Heart left ventricle (tissue), 16 donors: Measurements from ENCODE around the gene CRYZL1. TPM values are rescaled to one million over a fixed set of nuclear protein-coding genes. Genes with fewer than 3 reads are reported as not detected.

Experiments used
- ATAC-seq, 4 donors: fragments of 200-7000 bp; cut with Tn5 transposase; one replicate each; pipeline ENCODE4 v1.9.1; 2020 to 2022; ENCODE audit warnings: moderate library complexity in 4 of 4, mild to moderate bottlenecking in 3 of 4, moderate number of reproducible peaks in 1 of 4
- DNase-seq, 5 donors: peaks; one replicate each; pipeline ENCODE4 v3.0.0-alpha.2; 2020
- H3K27ac ChIP-seq, 12 donors: fragments of 200-600 bp; sonication (generic) in 4 of 12; one replicate each; pipeline versions ENCODE4 v1.5.0 to v1.8.0; 2016 to 2022; ENCODE audit warnings: mild to moderate bottlenecking in 2 of 12
- H3K27me3 ChIP-seq, 9 donors: fragments of 200-600 bp; sonication (generic) in 2 of 9; one replicate each; pipeline versions ENCODE4 v1.5.1 to v1.8.0; 2016 to 2022; ENCODE audit warnings: mild to moderate bottlenecking in 3 of 9
- H3K36me3 ChIP-seq, 9 donors: fragments of 200-600 bp; sonication (generic) in 2 of 9; one replicate each; pipeline versions ENCODE4 v1.5.0 to v1.8.0; 2018 to 2022; ENCODE audit warnings: mild to moderate bottlenecking in 2 of 9
- H3K4me1 ChIP-seq, 12 donors: fragments of 200-600 bp; sonication (generic) in 4 of 12; one replicate each; pipeline versions ENCODE4 v1.5.0 to v1.8.0; 2016 to 2022; ENCODE audit warnings: mild to moderate bottlenecking in 3 of 12
- H3K4me3 ChIP-seq, 12 donors: fragments of 200-600 bp; sonication (generic) in 4 of 12; one replicate each; pipeline versions ENCODE4 v1.5.0 to v1.8.0; 2017 to 2022; ENCODE audit warnings: mild to moderate bottlenecking in 9 of 12, moderate library complexity in 4 of 12
- H3K9me3 ChIP-seq, 12 donors: fragments of 200-600 bp; sonication (generic) in 4 of 12; one replicate each; pipeline versions ENCODE4 v1.5.0 to v1.8.0; 2016 to 2022; ENCODE audit warnings: mild to moderate bottlenecking in 1 of 12
- CTCF ChIP-seq, 12 donors: fragments of 200-600 bp; sonication (generic) in 4 of 12; IDR thresholded peaks; one replicate each; pipeline versions ENCODE4 v1.5.0 to v1.8.0; 2018 to 2022; ENCODE audit warnings: antibody characterized with exemption in 12 of 12, mild to moderate bottlenecking in 5 of 12
- POLR2A ChIP-seq, 2 donors: fragments of 450-650 bp; IDR thresholded peaks; one replicate each; pipeline ENCODE4 v1.6.1; 2017; ENCODE audit warnings: antibody characterized with exemption in 2 of 2, mild to moderate bottlenecking in 2 of 2, moderate library complexity in 2 of 2
- WGBS, 4 donors: extraction: QIAGEN DNeasy Blood & Tissue Kit in 2 of 4; methylation state at CpG; one replicate each; pipeline versions ENCODE4 v1.1.5 to v1.1.7; 2013 to 2018; 5-methylcytosine and 5-hydroxymethylcytosine counted together
- intact Hi-C, 10 donors: fragments of 100-400 bp; cut with DNase I; formaldehyde crosslinking; loops; one replicate each; pipeline versions ENCODE4 v1.11.1 to v1.14.2; 2022
- polyA plus RNA-seq, 2 donors: library from polyadenylated mRNA; stranded (reverse); fragments of 200-250 nt; gene quantifications; one replicate each; pipeline ENCODE4 v1.2.3, GENCODE V29; 2013
- total RNA-seq, 9 donors: library from RNA; depleted of rRNA in 2 of 9; stranded (reverse); fragments of >200 nt in 2 of 9; fragmentation: NEBNext Ultra II Directional in 3 of 9; extraction: Animal tissue kit (Norgen Biotek cat#: 25700) in 3 of 9; gene quantifications; one replicate each; pipeline versions ENCODE4 v1.1.0 to v1.2.4, GENCODE V29; 2016 to 2023
- donor health status: ischemic (EF 13 %, LVEDD 7.1; RV severe dilation, severe dysfunction).
- donor health status: healthy with polysubstance abuse.
- donor health status: DM: no; HTN: yes; CAD: no.
- donor health status: DM: no; HTN: no; CAD: no.
- donor health status: ischemic (EF 25% LVEDD 6.9; RV normal size, moderate dysfunction).
- donor health status: ischemic (EF 25% LVEDD 5.7; RV mildly dilated, moderate dysfunction).
- donor health status: healthy.
- donor health status: DM: yes; HTN: yes; CAD: no.
- donor health status: ischemic (EF 35%, LVEDD 5.7; RV mildly dilated, moderate dysfunction).
- donor health status: nonischemic (EF 11% LVEDD 7.7; RV severe dilation, severe dysfunction).
- donor health status: DM: yes; HTN: yes; CAD: no.
- donor health status: PGD.
- donor health status: ischemic (EF 29% LVEDD 5.4; RV normal size, mild dysfunction).
- donor health status: nonischemic (EF 23%, LVEDD 6.1; RV moderate dilation, normal function).

The CRYZL1 gene
- total and polyA plus RNA-seq, 11 donors, result 15.2 to 33.8 (median 25.1) TPM

- Histone ChIP-seq H3K9me3 (no peaks in the 10 kb centered on the region), H3K27ac (peak overlapping the region; percentile 59 to 97 (median 87)), H3K4me1 (peaks cover 0 to 37% (median 18%) of the 10 kb centered on the region in 12 donors), H3K4me3 (peak overlapping the region; percentile 42 to 93 (median 89)), H3K27me3 (no peaks in the 10 kb centered on the region), H3K36me3 (no peaks in the 10 kb centered on the region)
- ATAC-seq (no peak), DNase-seq (no peak)
- WGBS, 4 donors, result 4 to 12% (median 9%) methylated on average over 7 of the region's 7 CpGs
- TF ChIP-seq POLR2A (IDR thresholded peaks at IDR 0.05) (no peak), CTCF (IDR thresholded peaks at IDR 0.05) (no peak)
- intact Hi-C loops, result loop anchor here in 9 of 10 donors (5.0 to 10.0 kb wide), 11 partner anchors 44 to 254 kb away; no protein-coding TSS in a partner anchor
These were observed 2.2 kb upstream of the CRYZL1 start for GRCh38 chr21:33643658-33644311.

- TF ChIP-seq CTCF (IDR thresholded peaks at IDR 0.05) (peak in 1 of 12 donors; percentile 1), POLR2A (IDR thresholded peaks at IDR 0.05) (no peak)
- Histone ChIP-seq H3K27ac (peak overlapping the region; percentile 59 to 97 (median 87)), H3K9me3 (no peaks in the 10 kb centered on the region), H3K36me3 (peaks cover 0 to 4% (median 0%) of the 10 kb centered on the region in 9 donors), H3K4me3 (peak overlapping the region; percentile 71 to 93 (median 89)), H3K27me3 (no peaks in the 10 kb centered on the region), H3K4me1 (peaks cover 0 to 37% (median 20%) of the 10 kb centered on the region in 12 donors)
- DNase-seq, result peak; percentile 31 to 71 (median 34)
- 0 to 1% (median 1%) methylated on average over 43 to 78 of the region's 78 CpGs for WGBS, 4 donors
- intact Hi-C loops, result loop anchor here in 9 of 10 donors (5.0 to 10.0 kb wide), 11 partner anchors 44 to 254 kb away; no protein-coding TSS in a partner anchor
- ATAC-seq, result peak in 1 of 4 donors; percentile 0
These were observed 1.5 kb upstream of the CRYZL1 start for GRCh38 chr21:33642896-33643657.

- peak; percentile 94 to 98 (median 96) for ATAC-seq
- WGBS, 4 donors, result 0 to 1% (median 0%) methylated on average over 41 to 71 of the region's 71 CpGs
These were observed 720 bp upstream of the CRYZL1 start, which contains the start of gene ITSN1 for GRCh38 chr21:33642027-33642895. Gene ITSN1, plus strand, starts transcription at chr21:33642501. Its CDS starts 76,328 bp downstream, at chr21:33718829.

More at GRCh38 chr21:33642027-33642895, 720 bp upstream of the CRYZL1 start, which contains the start of gene ITSN1:
- intact Hi-C loops, result loop anchor here in 9 of 10 donors (5.0 to 10.0 kb wide), 11 partner anchors 45 to 255 kb away; no protein-coding TSS in a partner anchor
- H3K27ac ChIP-seq, result peak within 1 kb of the TSS; percentile 59 to 97 (median 88)
- no peaks in the 10 kb centered on the region for H3K9me3 ChIP-seq
- peak within 1 kb of the TSS; percentile 71 to 93 (median 89) for H3K4me3 ChIP-seq
- peaks cover 0 to 40% (median 20%) of the 10 kb centered on the region in 12 donors for H3K4me1 ChIP-seq
- peak; percentile 100 for DNase-seq
- H3K36me3 ChIP-seq, result peaks cover 0 to 4% (median 0%) of the 10 kb centered on the region in 9 donors
- TF ChIP-seq CTCF (IDR thresholded peaks at IDR 0.05) (peak in 1 of 12 donors; percentile 4), POLR2A (IDR thresholded peaks at IDR 0.05) (peak; percentile 60 to 89)
- no peaks in the 10 kb centered on the region for H3K27me3 ChIP-seq
